HepG2 (cell line): Measurements from ENCODE around the gene LMF2. TPM values are rescaled to one million over a fixed set of nuclear protein-coding genes. Genes with fewer than 3 reads are reported as not detected.

Experiments used
- ATAC-seq: fragments of 200-7000 bp; cut with Tn5 transposase; 3 replicates; pipeline ENCODE4 v1.9.1; 2020; ENCODE audit warnings: mild to moderate bottlenecking, moderate library complexity
- BruUV-seq: library from RNA; stranded (reverse); fragments of 400-500 nt; replicated peaks from 2 replicates; lab custom pipeline; 2021; lab: Mats Ljungman, UMichigan
- CTCF ChIA-PET: fragments of 300-600 bp; formaldehyde crosslinking; extraction: SDS; loops from one replicate; lab custom pipeline; 2021; ENCODE audit warnings: low total read pairs, inconsistent platforms, low intra/inter-chr PET ratio; lab: Yijun Ruan, JAX
- POLR2A ChIA-PET: fragments of 350-600 bp; sonication (Branson Sonifier 250); formaldehyde crosslinking; loops from one replicate; lab custom pipeline; 2020; ENCODE audit warnings: antibody characterized with exemption, inconsistent platforms; lab: Yijun Ruan, JAX
- DNase-seq: peaks from one replicate; pipeline ENCODE4 v3.0.0-alpha.2; 2015; ENCODE audit warnings: low spot score
- FAIRE-seq: peaks from 3 replicates; lab custom pipeline; 2011; peaks lifted over from hg19 to GRCh38; lab: Jason Lieb, UNC
- H2AFZ ChIP-seq: one replicate; pipeline ENCODE4 v1.6.1; 2011; ENCODE audit warnings: low read length, inconsistent platforms
- H3K27ac ChIP-seq: fragments of 300-600 bp; 3 replicates; pipeline ENCODE4 v1.8.0; 2011; ENCODE audit warnings: mixed run types, mild to moderate bottlenecking, mixed read lengths, low read length, inconsistent platforms; ENCODE audit not compliant: insufficient read depth; ENCODE audit errors: extremely low read length
- H3K27me3 ChIP-seq, 2 experiments: fragments of 200-600 bp in 1 of 2; 2 replicates in 1 of 2; 3 replicates in 1 of 2; pipeline versions ENCODE4 v1.6.0 to v1.8.0; 2011; ENCODE audit warnings: low read length in 2 of 2, mild to moderate bottlenecking in 2 of 2, moderate library complexity in 2 of 2, inconsistent platforms in 1 of 2; ENCODE audit not compliant: insufficient read depth in 2 of 2, control insufficient read depth in 1 of 2
- H3K36me3 ChIP-seq, 2 experiments: fragments of 200-600 bp in 1 of 2; replicated peaks in 1 of 2; 2 replicates in 1 of 2; 3 replicates in 1 of 2; pipeline versions ENCODE4 v1.5.1 to v1.8.0; 2011; ENCODE audit warnings: low read length in 2 of 2, inconsistent platforms in 1 of 2; ENCODE audit not compliant: insufficient read depth in 2 of 2, control insufficient read depth in 1 of 2
- H3K4me1 ChIP-seq: 2 replicates; pipeline ENCODE4 v1.5.1; 2012; ENCODE audit warnings: low read length, inconsistent platforms; ENCODE audit not compliant: insufficient read depth
- H3K4me2 ChIP-seq: 2 replicates; pipeline ENCODE4 v1.6.0; 2011; ENCODE audit warnings: low read depth, low read length, inconsistent platforms
- H3K4me3 ChIP-seq, 3 experiments: fragments of 200-600 bp in 1 of 3; sonication (generic), shearing (Covaris generic) in 1 of 3; replicated peaks in 1 of 3; 2 replicates each; pipeline ENCODE4 v1.5.1; 2011 to 2016; ENCODE audit warnings: low read length in 3 of 3, inconsistent platforms in 2 of 3, low read depth in 2 of 3, mild to moderate bottlenecking in 2 of 3, control low read depth in 1 of 3, mixed read lengths in 1 of 3; ENCODE audit not compliant: insufficient read depth in 1 of 3
- H3K79me2 ChIP-seq: one replicate; pipeline ENCODE4 v1.6.1; 2011; ENCODE audit warnings: low read length, inconsistent platforms; ENCODE audit not compliant: insufficient read depth
- H3K9ac ChIP-seq: 2 replicates; pipeline ENCODE4 v1.6.0; 2011; ENCODE audit warnings: mild to moderate bottlenecking, low read depth, low read length, inconsistent platforms; ENCODE audit not compliant: insufficient read depth
- H3K9me3 ChIP-seq: 2 replicates; pipeline ENCODE4 v1.5.1; 2012; ENCODE audit warnings: mild to moderate bottlenecking, low read length
- H4K20me1 ChIP-seq: 2 replicates; pipeline ENCODE4 v1.6.0; 2011; ENCODE audit warnings: inconsistent platforms, mild to moderate bottlenecking, low read length, moderate library complexity; ENCODE audit not compliant: insufficient read depth
- KLF16 ChIP-seq, 2 experiments: sonication (generic) in 1 of 2; formaldehyde crosslinking in 1 of 2; IDR thresholded peaks; 2 replicates each; pipeline versions ENCODE4 v1.6.1 to v1.8.0; 2016 to 2023; ENCODE audit warnings: missing genetic modification reagents in 2 of 2, missing compliant biosample characterization in 1 of 2
- RBAK ChIP-seq: sonication (generic); formaldehyde crosslinking; IDR thresholded peaks from 2 replicates; pipeline ENCODE4 v1.5.1; 2020; ENCODE audit warnings: mild to moderate bottlenecking, missing genetic modification reagents
- RERE ChIP-seq: IDR thresholded peaks from 2 replicates; pipeline ENCODE4 v1.6.1; 2016; ENCODE audit warnings: low read depth, missing genetic modification reagents, missing compliant biosample characterization
- SP4 ChIP-seq: sonication (generic); formaldehyde crosslinking; IDR thresholded peaks from 2 replicates; pipeline ENCODE4 v1.8.1; 2023; ENCODE audit warnings: mild to moderate bottlenecking, missing genetic modification reagents
- ZNF782 ChIP-seq: sonication (generic); formaldehyde crosslinking; IDR thresholded peaks from 2 replicates; pipeline ENCODE4 v1.4.0; 2020; ENCODE audit warnings: missing genetic modification reagents, mild to moderate bottlenecking, borderline replicate concordance
- ZSCAN22 ChIP-seq: sonication (generic); formaldehyde crosslinking; IDR thresholded peaks from 2 replicates; pipeline ENCODE4 v1.4.0; 2020; ENCODE audit warnings: mild to moderate bottlenecking, missing genetic modification reagents
- WGBS: methylation state at CpG from one replicate; pipeline ENCODE4 v1.1.6; 2017; ENCODE audit warnings: low lambda C conversion rate; 5-methylcytosine and 5-hydroxymethylcytosine counted together
- in situ Hi-C: cut with HindIII; loops from 2 replicates; pipeline ENCODE4 v1.10.0; 2017; ENCODE audit warnings: low pct_unique_long_range_greater_than_20kb; ENCODE audit not compliant: extremely low pct_ligation_motif_present
- intact Hi-C: fragments of 100-400 bp; cut with micrococcal nuclease; formaldehyde crosslinking; loops from one replicate; pipeline ENCODE4 v1.10.0; 2022; ENCODE audit not compliant: unreplicated experiment
- polyA plus RNA-seq, 8 experiments: library from polyadenylated mRNA; depleted of rRNA in 3 of 8; stranded (reverse) in 7 of 8; unstranded in 1 of 8; fragments of >200 nt; fragmentation: Illumina TruSeq in 4 of 8; extraction: Trizol in 4 of 8; gene quantifications; 2 replicates each; pipeline versions ENCODE4 v1.2.1 to v1.2.3, GENCODE V29; 2011 to 2016; ENCODE audit warnings: low read depth in 4 of 8, missing spikeins in 1 of 8, mixed read lengths in 1 of 8; ENCODE audit not compliant: insufficient read depth in 1 of 8
- total RNA-seq, 5 experiments: library from RNA; depleted of rRNA; stranded (reverse); fragments of >200 nt; fragmentation: Illumina TruSeq; extraction: Trizol; gene quantifications; 2 replicates each; pipeline ENCODE4 v1.2.3, GENCODE V29; 2016; ENCODE audit warnings: low read depth in 1 of 5
- TF ChIP-seq, protein P1 (sequence below): sonication (generic); formaldehyde crosslinking; IDR thresholded peaks from 2 replicates; pipeline ENCODE4 v1.4.0; 2020; ENCODE audit warnings: missing genetic modification reagents
- TF ChIP-seq, protein P2 (sequence below): sonication (generic); formaldehyde crosslinking; IDR thresholded peaks from 2 replicates; pipeline ENCODE4 v1.4.0; 2020; ENCODE audit warnings: mild to moderate bottlenecking, missing genetic modification reagents, borderline replicate concordance

LMF2 gene
- total and polyA plus RNA-seq, 2 of the 13 experiments (the other 11 are each of a cell fraction or from before 2014, with no cell fraction given) = 23.3 to 30.6 TPM

- TF ChIP-seq ZSCAN22 = no peak
- TF ChIP-seq RBAK (CRISPR knock-in tag) = no peak
- TF ChIP-seq, protein P1, sequence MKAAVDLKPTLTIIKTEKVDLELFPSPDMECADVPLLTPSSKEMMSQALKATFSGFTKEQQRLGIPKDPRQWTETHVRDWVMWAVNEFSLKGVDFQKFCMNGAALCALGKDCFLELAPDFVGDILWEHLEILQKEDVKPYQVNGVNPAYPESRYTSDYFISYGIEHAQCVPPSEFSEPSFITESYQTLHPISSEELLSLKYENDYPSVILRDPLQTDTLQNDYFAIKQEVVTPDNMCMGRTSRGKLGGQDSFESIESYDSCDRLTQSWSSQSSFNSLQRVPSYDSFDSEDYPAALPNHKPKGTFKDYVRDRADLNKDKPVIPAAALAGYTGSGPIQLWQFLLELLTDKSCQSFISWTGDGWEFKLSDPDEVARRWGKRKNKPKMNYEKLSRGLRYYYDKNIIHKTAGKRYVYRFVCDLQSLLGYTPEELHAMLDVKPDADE (CRISPR knock-in tag) = no peak
- TF ChIP-seq, all 625 proteins: peak for 0
Measured at GRCh38 chr22:50518606-50519005, 11.1 kb upstream of the LMF2 start (continued).

DNA sequence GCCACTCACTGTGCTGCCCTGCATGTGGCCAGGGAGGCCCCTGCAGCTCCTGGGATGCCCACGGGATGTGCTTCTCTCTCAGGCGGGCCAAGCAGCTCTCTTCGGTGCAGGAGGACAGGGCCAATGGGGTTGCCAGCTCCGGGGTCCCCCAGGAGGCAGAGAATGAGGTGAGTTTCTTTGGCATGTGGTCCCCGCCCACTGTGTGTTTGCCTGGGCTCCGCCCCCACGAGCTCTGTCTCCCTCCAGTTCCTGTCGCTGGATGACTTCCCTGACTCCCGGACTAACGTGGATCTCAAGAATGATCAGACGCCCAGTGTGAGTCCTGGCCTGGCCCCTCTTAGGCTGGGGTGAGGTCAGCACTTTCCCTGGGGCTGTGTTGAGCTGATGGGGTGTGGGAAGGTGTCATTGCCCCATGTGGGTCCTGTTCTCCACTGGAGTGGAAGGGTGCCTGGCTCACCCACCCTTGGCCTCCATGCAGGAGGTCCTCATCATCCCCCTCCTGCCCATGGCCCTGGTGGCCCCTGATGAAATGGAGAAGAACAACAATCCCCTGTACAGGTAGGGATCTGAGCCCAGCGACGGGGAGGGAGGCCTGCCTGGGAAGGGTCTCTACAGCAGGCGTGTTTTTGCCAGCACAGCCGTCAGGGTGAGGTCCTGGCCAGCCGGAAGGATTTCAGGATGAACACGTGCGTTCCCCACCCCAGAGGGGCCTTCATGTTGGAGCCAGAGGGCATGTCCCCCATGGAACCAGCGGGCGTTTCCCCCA lies 10.2 kb upstream of the LMF2 start:
- Histone ChIP-seq H3K4me2 (no peak overlapping the region), H3K9ac (no peak overlapping the region), H3K4me3 (no peak overlapping the region), H3K4me1 (no peaks in the 10 kb centered on the region), H3K9me3 (no peaks in the 10 kb centered on the region), H3K79me2 (peaks cover 24% of the 10 kb centered on the region), H3K36me3 (peaks cover 20 to 54% of the 10 kb centered on the region in 2 experiments), H3K27ac (no peak overlapping the region), H3K27me3 (no peaks in the 10 kb centered on the region), H2AFZ (no peak overlapping the region), H4K20me1 (no peaks in the 10 kb centered on the region)
- DNase-seq (no peak), ATAC-seq (no peak), FAIRE-seq (no peak)
- in situ Hi-C loops = no loop called here
- BruUV-seq = no TSS peak
- TF ChIP-seq KLF16 (CRISPR knock-in tag; IDR thresholded peaks at IDR 0.05) (no peak), SP4 (CRISPR knock-in tag) (no peak), RERE (no peak), ZNF782 (CRISPR knock-in tag) (no peak)
- TF ChIP-seq, protein P2, sequence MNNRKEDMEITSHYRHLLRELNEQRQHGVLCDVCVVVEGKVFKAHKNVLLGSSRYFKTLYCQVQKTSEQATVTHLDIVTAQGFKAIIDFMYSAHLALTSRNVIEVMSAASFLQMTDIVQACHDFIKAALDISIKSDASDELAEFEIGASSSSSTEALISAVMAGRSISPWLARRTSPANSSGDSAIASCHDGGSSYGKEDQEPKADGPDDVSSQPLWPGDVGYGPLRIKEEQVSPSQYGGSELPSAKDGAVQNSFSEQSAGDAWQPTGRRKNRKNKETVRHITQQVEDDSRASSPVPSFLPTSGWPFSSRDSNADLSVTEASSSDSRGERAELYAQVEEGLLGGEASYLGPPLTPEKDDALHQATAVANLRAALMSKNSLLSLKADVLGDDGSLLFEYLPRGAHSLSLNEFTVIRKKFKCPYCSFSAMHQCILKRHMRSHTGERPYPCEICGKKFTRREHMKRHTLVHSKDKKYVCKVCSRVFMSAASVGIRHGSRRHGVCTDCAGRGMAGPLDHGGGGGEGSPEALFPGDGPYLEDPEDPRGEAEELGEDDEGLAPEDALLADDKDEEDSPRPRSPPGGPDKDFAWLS (CRISPR knock-in tag) = no peak
- intact Hi-C loops = no loop called here
- CTCF ChIA-PET = no interaction called here
- WGBS = 97% methylated on average over 14 of the region's 20 CpGs
- POLR2A ChIA-PET = interaction anchor here (1.5 kb wide), 1 partner anchor 8 kb away, joined by 6 read pairs; the partner anchor contains the start of gene SCO2
